Left lung (tissue), 10 donors: ENCODE data around the gene ACTN2. TPM values are rescaled to one million over a fixed set of nuclear protein-coding genes. Genes with fewer than 3 reads are reported as not detected.
A peak's percentile ranks its signal among the peaks of the same experiment; 100 is the strongest.

Experiments used
- ATAC-seq: fragments of 200-7000 bp; cut with Tn5 transposase; one replicate; pipeline ENCODE4 v1.9.1; 2020; ENCODE audit warnings: moderate library complexity
- DNase-seq, 4 donors: peaks; one replicate each; pipeline ENCODE4 v3.0.0-alpha.2; 2013 to 2020
- H3K27ac ChIP-seq, 2 donors: fragments of 200-600 bp; sonication (generic) in 1 of 2; one replicate each; pipeline versions ENCODE4 v1.5.0 to v1.8.0; 2020 to 2021
- H3K27me3 ChIP-seq, 2 donors: fragments of 200-600 bp; sonication (generic) in 1 of 2; one replicate each; pipeline versions ENCODE4 v1.5.0 to v1.8.0; 2020 to 2021
- H3K36me3 ChIP-seq, 2 donors: fragments of 200-600 bp; sonication (generic) in 1 of 2; one replicate each; pipeline versions ENCODE4 v1.5.0 to v1.8.0; 2020 to 2021
- H3K4me1 ChIP-seq, 2 donors: fragments of 200-600 bp; one replicate each; pipeline ENCODE4 v1.8.0; 2021
- H3K4me3 ChIP-seq, 2 donors: fragments of 200-600 bp; sonication (generic) in 1 of 2; one replicate each; pipeline versions ENCODE4 v1.5.0 to v1.8.0; 2020 to 2021; ENCODE audit warnings: mild to moderate bottlenecking in 1 of 2
- H3K9me3 ChIP-seq, 2 donors: fragments of 200-600 bp; sonication (generic) in 1 of 2; one replicate each; pipeline versions ENCODE4 v1.5.0 to v1.8.0; 2020 to 2021
- CTCF ChIP-seq, 2 donors: fragments of 200-600 bp; sonication (generic) in 1 of 2; IDR thresholded peaks; one replicate each; pipeline versions ENCODE4 v1.5.0 to v1.8.0; 2021; ENCODE audit warnings: antibody characterized with exemption in 2 of 2
- intact Hi-C, 2 donors: fragments of 100-400 bp; cut with DNase I; formaldehyde crosslinking; loops; one replicate each; pipeline versions ENCODE4 v1.11.2 to v1.14.2; 2022
- polyA plus RNA-seq, 6 donors: library from polyadenylated mRNA; unstranded; fragments of 120-200 nt; gene quantifications; one replicate each; pipeline ENCODE4 v1.2.1, GENCODE V29; 2013; ENCODE audit not compliant: insufficient read length in 6 of 6
- total RNA-seq, 2 donors: library from RNA; stranded (reverse); fragmentation: NEBNext Ultra II Directional; extraction: Animal tissue kit (Norgen Biotek cat#: 25700); gene quantifications; one replicate each; pipeline ENCODE4 v1.2.1, GENCODE V29; 2021
- donor health status: DM: no; HTN: yes; CAD: no.
- donor health status: DM: no; HTN: no; CAD: no.

Gene ACTN2
- total and polyA plus RNA-seq, 8 donors = 1.3 to 4.0 (median 2.5) TPM

- H3K9me3 ChIP-seq = no peaks in the 10 kb centered on the region
- no peak for TF ChIP-seq CTCF (IDR thresholded peaks at IDR 0.05)
- ATAC-seq (no peak), DNase-seq (no peak)
- H3K27me3 ChIP-seq = peaks cover 0 to 8% of the 10 kb centered on the region in 2 donors
- H3K4me1 ChIP-seq = no peaks in the 10 kb centered on the region
- H3K4me3 ChIP-seq = no peak overlapping the region
- no peaks in the 10 kb centered on the region for H3K36me3 ChIP-seq
- no peak overlapping the region for H3K27ac ChIP-seq
- intact Hi-C loops = no loop called here
These were observed 64.6 kb downstream of the ACTN2 start for GRCh38 chr1:236750928-236751327.

- Histone ChIP-seq H3K27me3 (peaks cover 0 to 8% of the 10 kb centered on the region in 2 donors), H3K4me3 (no peak overlapping the region), H3K36me3 (no peaks in the 10 kb centered on the region), H3K4me1 (no peaks in the 10 kb centered on the region), H3K9me3 (no peaks in the 10 kb centered on the region), H3K27ac (no peak overlapping the region)
- TF ChIP-seq CTCF (IDR thresholded peaks at IDR 0.05) = no peak
- intact Hi-C loops = no loop called here
- DNase-seq (no peak), ATAC-seq (no peak)
These were observed 65.1 kb downstream of the ACTN2 start for GRCh38 chr1:236751385-236751784.

GRCh38 chr1:236751935-236752334 is 65.6 kb downstream of the ACTN2 start:
- intact Hi-C loops = no loop called here

GRCh38 chr1:236753516-236753915 is 67.2 kb downstream of the ACTN2 start:
- DNase-seq = peak in 1 of 4 donors; percentile 11
- no peak overlapping the region for H3K4me3 ChIP-seq
- H3K36me3 ChIP-seq = no peaks in the 10 kb centered on the region
- no peaks in the 10 kb centered on the region for H3K9me3 ChIP-seq
- peaks cover 0 to 8% of the 10 kb centered on the region in 2 donors for H3K27me3 ChIP-seq
- ATAC-seq = no peak
- intact Hi-C loops = no loop called here
- TF ChIP-seq CTCF (IDR thresholded peaks at IDR 0.05) = no peak
- no peaks in the 10 kb centered on the region for H3K4me1 ChIP-seq
- H3K27ac ChIP-seq = no peak overlapping the region

More at GRCh38 chr1:236751935-236752334, 65.6 kb downstream of the ACTN2 start:
- TF ChIP-seq CTCF (IDR thresholded peaks at IDR 0.05) = no peak
- ATAC-seq (no peak), DNase-seq (no peak)
- Histone ChIP-seq H3K4me1 (no peaks in the 10 kb centered on the region), H3K9me3 (no peaks in the 10 kb centered on the region), H3K36me3 (no peaks in the 10 kb centered on the region), H3K27ac (no peak overlapping the region), H3K4me3 (no peak overlapping the region), H3K27me3 (peaks cover 0 to 8% of the 10 kb centered on the region in 2 donors)

- DNase-seq (no peak), ATAC-seq (no peak)
- H3K4me1 ChIP-seq = no peaks in the 10 kb centered on the region
- intact Hi-C loops = no loop called here
- H3K9me3 ChIP-seq = no peaks in the 10 kb centered on the region
- H3K36me3 ChIP-seq = no peaks in the 10 kb centered on the region
- no peak overlapping the region for H3K4me3 ChIP-seq
- no peak for TF ChIP-seq CTCF (IDR thresholded peaks at IDR 0.05)
- peaks cover 0 to 8% of the 10 kb centered on the region in 2 donors for H3K27me3 ChIP-seq
- H3K27ac ChIP-seq = no peak overlapping the region
These were observed 67.7 kb downstream of the ACTN2 start for GRCh38 chr1:236753964-236754363.
